T-helper 17 cell (primary cell): Measurements from ENCODE around the gene TMUB1. TPM values are rescaled to one million over a fixed set of nuclear protein-coding genes. Genes with fewer than 3 reads are reported as not detected.
A peak's percentile ranks its signal among the peaks of the same experiment; 100 is the strongest.

Source experiments
- ATAC-seq: fragments of 150-1000 bp; cut with Tn5 transposase; 2 replicates; pipeline ENCODE4 v1.10.0; 2021; ENCODE audit warnings: mild to moderate bottlenecking, moderate library complexity
- DNase-seq, 3 donors: peaks; one replicate each; pipeline versions ENCODE4 v3.0.0 to v3.0.0-alpha.2; 2020 to 2021
- H3K9me3 ChIP-seq: one replicate; pipeline ENCODE4 v1.7.0; 2013; ENCODE audit warnings: low read length, mild to moderate bottlenecking; ENCODE audit not compliant: control insufficient read depth, poor library complexity, severe bottlenecking
- H3K27ac Mint-ChIP-seq: one replicate; pipeline ENCODE4 v1.8.0; 2022; ENCODE audit warnings: mild to moderate bottlenecking, moderate library complexity, mixed read lengths
- H3K27me3 Mint-ChIP-seq: one replicate; pipeline ENCODE4 v1.8.0; 2022; ENCODE audit warnings: mixed read lengths
- H3K36me3 Mint-ChIP-seq: one replicate; pipeline ENCODE4 v1.8.0; 2022; ENCODE audit warnings: low read depth, mixed read lengths
- H3K4me1 Mint-ChIP-seq: one replicate; pipeline ENCODE4 v1.8.0; 2022; ENCODE audit warnings: mild to moderate bottlenecking, mixed read lengths
- H3K4me3 Mint-ChIP-seq: one replicate; pipeline ENCODE4 v1.8.0; 2022; ENCODE audit warnings: mild to moderate bottlenecking, moderate library complexity, mixed read lengths
- total RNA-seq, 4 donors: library from RNA in 2 of 4; stranded (reverse) in 2 of 4; gene quantifications; one replicate each; pipeline ENCODE4 v1.2.3 and lab custom pipeline; 2022 to 2026

TMUB1 gene
- total RNA-seq, 2 donors from 2014 or later: 46.6 to 52.4 TPM

GRCh38 chr7:151060416-151061212 lies 22.7 kb downstream of the TMUB1 start:
- H3K27me3 Mint-ChIP-seq: no peaks in the 10 kb centered on the region
- peaks cover 3% of the 10 kb centered on the region for H3K36me3 Mint-ChIP-seq
- no peak for ATAC-seq
- H3K4me1 Mint-ChIP-seq: peaks cover 29% of the 10 kb centered on the region
- H3K4me3 Mint-ChIP-seq: peak overlapping the region; percentile 96
- H3K27ac Mint-ChIP-seq: peak overlapping the region; percentile 53
- H3K9me3 ChIP-seq: no peaks in the 10 kb centered on the region
- DNase-seq: no peak

DNA sequence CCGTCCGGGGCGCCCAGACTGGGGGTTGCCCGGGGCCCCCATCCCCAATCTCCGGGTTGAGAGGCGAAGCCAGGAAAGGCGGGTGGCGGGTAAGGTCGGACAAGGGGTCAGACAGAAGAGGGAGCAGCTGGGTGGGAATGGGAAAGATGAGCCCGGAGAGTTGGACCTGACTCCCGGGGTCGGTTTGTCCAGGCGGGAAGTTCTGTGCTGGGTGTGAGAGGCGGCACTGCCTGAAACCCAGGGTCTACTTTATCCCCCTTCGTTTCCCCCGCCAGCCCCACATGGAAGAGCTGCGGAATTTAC lies 23.2 kb downstream of the TMUB1 start:
- H3K9me3 ChIP-seq: no peaks in the 10 kb centered on the region
- Mint-ChIP-seq H3K36me3 (no peaks in the 10 kb centered on the region), H3K27me3 (no peaks in the 10 kb centered on the region), H3K4me3 (peak overlapping the region; percentile 96), H3K27ac (peak overlapping the region; percentile 89), H3K4me1 (peaks cover 26% of the 10 kb centered on the region)
- ATAC-seq (no peak), DNase-seq (no peak)

- no peaks in the 10 kb centered on the region for H3K36me3 Mint-ChIP-seq
Measured at GRCh38 chr7:151059367-151060112, 23.8 kb downstream of the TMUB1 start, which contains the start of gene SLC4A2. Gene SLC4A2 (plus strand): TSS chr7:151059589. CDS start chr7:151061988, 2,399 bp downstream.

GRCh38 chr7:151058781-151059366 lies 24.4 kb downstream of the TMUB1 start:
- no peak for ATAC-seq
- Mint-ChIP-seq H3K27ac (peak overlapping the region; percentile 89), H3K4me1 (peaks cover 29% of the 10 kb centered on the region), H3K36me3 (no peaks in the 10 kb centered on the region), H3K27me3 (no peaks in the 10 kb centered on the region), H3K4me3 (peak overlapping the region; percentile 96)
- no peaks in the 10 kb centered on the region for H3K9me3 ChIP-seq
- DNase-seq: no peak

More at GRCh38 chr7:151059367-151060112, 23.8 kb downstream of the TMUB1 start, which contains the start of gene SLC4A2:
- DNase-seq (peak; percentile 61 to 68 (median 64)), ATAC-seq (no peak)
- H3K27ac Mint-ChIP-seq: peak within 1 kb of the TSS; percentile 89
- no peaks in the 10 kb centered on the region for H3K9me3 ChIP-seq
- H3K4me1 Mint-ChIP-seq: peaks cover 28% of the 10 kb centered on the region
- H3K27me3 Mint-ChIP-seq: no peaks in the 10 kb centered on the region
- H3K4me3 Mint-ChIP-seq: peak within 1 kb of the TSS; percentile 96

DNA sequence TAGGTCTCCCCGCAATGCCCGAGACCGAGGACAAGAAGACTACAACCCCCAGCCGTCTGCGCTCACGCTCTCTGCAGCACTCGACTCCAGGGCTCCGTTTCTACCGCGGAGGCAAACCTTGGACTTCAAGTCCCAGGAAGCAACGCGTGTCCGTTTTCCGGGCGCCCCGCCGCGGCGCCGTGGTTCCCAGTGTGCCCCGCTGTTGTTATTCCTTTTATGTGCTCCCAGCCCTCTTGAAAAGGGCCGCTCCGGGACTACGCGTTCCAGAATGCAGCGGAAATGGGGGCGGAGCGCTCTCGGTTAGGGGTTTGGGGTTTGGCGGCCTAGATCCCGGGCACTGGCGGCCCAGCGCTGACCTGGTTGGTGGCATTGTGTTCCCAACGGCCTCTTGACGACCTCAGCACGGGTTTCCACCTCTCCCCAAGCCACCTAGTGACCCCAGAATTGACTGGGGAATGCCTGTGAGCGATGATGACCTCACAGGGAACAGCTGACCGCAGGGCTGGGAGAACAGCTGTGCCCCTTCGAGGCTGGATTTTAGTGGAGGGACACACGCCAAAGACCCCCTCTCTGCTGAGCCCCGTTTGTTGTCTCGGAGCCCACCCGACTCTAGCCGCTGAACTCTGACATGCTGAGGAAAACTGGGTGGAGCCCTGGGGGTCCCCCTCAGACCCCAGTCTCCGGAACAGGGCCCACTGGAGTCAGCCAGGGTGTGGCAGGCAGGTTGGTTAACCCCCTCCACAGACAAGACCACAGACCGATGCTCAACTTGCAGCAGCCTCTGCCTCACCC lies 25.1 kb downstream of the TMUB1 start:
- Mint-ChIP-seq H3K4me1 (peaks cover 32% of the 10 kb centered on the region), H3K36me3 (no peaks in the 10 kb centered on the region), H3K27me3 (no peaks in the 10 kb centered on the region), H3K27ac (peak overlapping the region; percentile 89), H3K4me3 (peak overlapping the region; percentile 96)
- peak; percentile 94 for ATAC-seq
- H3K9me3 ChIP-seq: no peaks in the 10 kb centered on the region
- peak; percentile 91 to 95 (median 93) for DNase-seq

- Mint-ChIP-seq H3K27me3 (peaks cover 3% of the 10 kb centered on the region), H3K4me3 (peak within 1 kb of the TSS; percentile 96), H3K27ac (peak within 1 kb of the TSS; percentile 89), H3K4me1 (peaks cover 36% of the 10 kb centered on the region), H3K36me3 (no peaks in the 10 kb centered on the region)
- DNase-seq (no peak), ATAC-seq (peak; percentile 4)
- H3K9me3 ChIP-seq: no peaks in the 10 kb centered on the region
Measured at GRCh38 chr7:151057506-151057988, 25.7 kb downstream of the TMUB1 start, which contains the start of gene CDK5. Gene CDK5 (minus strand): TSS chr7:151057897. CDS start chr7:151057848, 49 bp downstream.

DNA sequence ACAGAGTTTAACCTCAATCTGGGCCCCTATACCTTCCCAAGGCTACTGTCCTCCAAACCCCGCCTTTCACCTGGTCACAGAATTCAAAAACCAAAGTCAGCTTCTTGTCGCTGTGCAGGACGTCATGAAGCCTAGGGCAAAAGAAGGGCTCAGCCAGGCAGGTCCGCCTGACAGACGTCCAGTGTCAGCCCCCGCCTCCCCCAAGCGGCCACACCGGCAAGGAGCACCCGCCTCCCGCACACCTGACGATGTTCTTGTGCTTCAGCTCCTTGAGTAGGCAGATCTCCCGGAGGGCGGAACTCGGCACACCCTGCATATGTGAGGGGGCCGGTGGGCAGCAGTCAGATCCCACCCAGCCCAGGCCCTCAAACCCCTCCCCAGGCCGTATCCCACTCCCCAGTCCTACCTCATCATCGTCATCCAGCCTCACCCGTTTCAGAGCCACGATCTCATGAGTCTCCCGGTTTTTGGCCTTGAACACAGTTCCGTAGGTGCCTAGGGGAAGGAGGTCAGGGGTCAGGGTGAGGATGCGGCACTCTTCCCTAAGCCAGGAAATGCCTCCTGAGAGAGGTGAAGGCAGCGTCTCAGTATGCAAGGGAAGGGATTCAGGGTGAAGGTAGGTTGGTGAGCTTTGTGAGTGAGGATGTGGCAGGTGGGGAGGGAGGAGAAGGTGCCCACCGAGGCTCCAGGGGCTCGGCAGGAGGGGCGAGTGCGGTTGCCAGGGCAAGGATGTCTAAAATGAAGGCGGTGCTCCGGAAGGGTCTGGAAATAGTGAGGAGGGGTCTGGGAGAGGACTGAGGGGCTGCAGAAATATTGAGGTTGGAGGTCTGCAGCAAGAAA lies 26.4 kb downstream of the TMUB1 start:
- no peaks in the 10 kb centered on the region for H3K9me3 ChIP-seq
- H3K36me3 Mint-ChIP-seq: no peaks in the 10 kb centered on the region
- ATAC-seq (no peak), DNase-seq (no peak)
- peak overlapping the region; percentile 89 for H3K27ac Mint-ChIP-seq
- H3K4me3 Mint-ChIP-seq: peak overlapping the region; percentile 96
- peaks cover 5% of the 10 kb centered on the region for H3K27me3 Mint-ChIP-seq
- peaks cover 36% of the 10 kb centered on the region for H3K4me1 Mint-ChIP-seq

- H3K27me3 Mint-ChIP-seq: peaks cover 5% of the 10 kb centered on the region
- no peaks in the 10 kb centered on the region for H3K36me3 Mint-ChIP-seq
- H3K9me3 ChIP-seq: no peaks in the 10 kb centered on the region
- no peak overlapping the region for H3K27ac Mint-ChIP-seq
- H3K4me1 Mint-ChIP-seq: peaks cover 32% of the 10 kb centered on the region
- H3K4me3 Mint-ChIP-seq: peak overlapping the region; percentile 96
- DNase-seq (no peak), ATAC-seq (no peak)
Measured at GRCh38 chr7:151056283-151056665, 27.0 kb downstream of the TMUB1 start.

DNA sequence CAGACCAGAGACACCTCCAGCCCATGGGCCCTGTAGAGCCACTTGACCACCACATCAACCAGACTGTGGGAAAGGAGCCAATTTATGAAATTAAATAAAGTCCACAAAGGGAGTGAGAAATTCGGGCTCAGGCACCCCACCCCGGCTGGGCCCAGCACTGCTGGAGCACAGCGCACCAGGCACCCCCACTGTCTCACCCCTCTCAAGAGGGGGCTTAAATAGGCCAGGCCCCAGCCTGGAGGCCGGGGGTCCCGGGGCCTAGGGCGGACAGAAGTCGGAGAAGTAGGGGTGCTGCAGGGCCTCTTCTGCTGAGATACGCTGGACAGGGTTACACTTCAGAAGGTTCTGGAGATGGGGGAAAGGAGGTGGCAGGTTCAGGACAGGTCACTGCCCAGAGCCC lies 29.5 kb downstream of the TMUB1 start:
- H3K9me3 ChIP-seq: no peaks in the 10 kb centered on the region
- Mint-ChIP-seq H3K36me3 (no peaks in the 10 kb centered on the region), H3K27ac (no peak overlapping the region), H3K27me3 (peaks cover 5% of the 10 kb centered on the region), H3K4me3 (no peak overlapping the region), H3K4me1 (peaks cover 27% of the 10 kb centered on the region)
- ATAC-seq (no peak), DNase-seq (no peak)

GRCh38 chr7:151053096-151053495 lies 30.2 kb downstream of the TMUB1 start:
- no peak for ATAC-seq
- Mint-ChIP-seq H3K4me3 (no peak overlapping the region), H3K36me3 (no peaks in the 10 kb centered on the region), H3K27ac (no peak overlapping the region), H3K4me1 (peaks cover 23% of the 10 kb centered on the region), H3K27me3 (peaks cover 5% of the 10 kb centered on the region)
- DNase-seq: no peak
- no peaks in the 10 kb centered on the region for H3K9me3 ChIP-seq

GRCh38 chr7:151051108-151051507 lies 32.2 kb downstream of the TMUB1 start:
- DNase-seq (peak; percentile 30 to 49 (median 40)), ATAC-seq (peak; percentile 89)
- H3K36me3 Mint-ChIP-seq: no peaks in the 10 kb centered on the region
- H3K27me3 Mint-ChIP-seq: peaks cover 5% of the 10 kb centered on the region
- H3K4me3 Mint-ChIP-seq: no peak overlapping the region
- H3K27ac Mint-ChIP-seq: no peak overlapping the region
- H3K9me3 ChIP-seq: no peaks in the 10 kb centered on the region
- peaks cover 16% of the 10 kb centered on the region for H3K4me1 Mint-ChIP-seq

GRCh38 chr7:151048911-151049463 lies 34.3 kb downstream of the TMUB1 start:
- ATAC-seq: no peak
- H3K27ac Mint-ChIP-seq: no peak overlapping the region
- no peak for DNase-seq
- no peak overlapping the region for H3K4me3 Mint-ChIP-seq
- no peaks in the 10 kb centered on the region for H3K36me3 Mint-ChIP-seq
- H3K9me3 ChIP-seq: no peaks in the 10 kb centered on the region
- H3K4me1 Mint-ChIP-seq: peaks cover 13% of the 10 kb centered on the region
- peaks cover 5% of the 10 kb centered on the region for H3K27me3 Mint-ChIP-seq
